ENCODE measurements around the gene RBCK1.

DNA sequence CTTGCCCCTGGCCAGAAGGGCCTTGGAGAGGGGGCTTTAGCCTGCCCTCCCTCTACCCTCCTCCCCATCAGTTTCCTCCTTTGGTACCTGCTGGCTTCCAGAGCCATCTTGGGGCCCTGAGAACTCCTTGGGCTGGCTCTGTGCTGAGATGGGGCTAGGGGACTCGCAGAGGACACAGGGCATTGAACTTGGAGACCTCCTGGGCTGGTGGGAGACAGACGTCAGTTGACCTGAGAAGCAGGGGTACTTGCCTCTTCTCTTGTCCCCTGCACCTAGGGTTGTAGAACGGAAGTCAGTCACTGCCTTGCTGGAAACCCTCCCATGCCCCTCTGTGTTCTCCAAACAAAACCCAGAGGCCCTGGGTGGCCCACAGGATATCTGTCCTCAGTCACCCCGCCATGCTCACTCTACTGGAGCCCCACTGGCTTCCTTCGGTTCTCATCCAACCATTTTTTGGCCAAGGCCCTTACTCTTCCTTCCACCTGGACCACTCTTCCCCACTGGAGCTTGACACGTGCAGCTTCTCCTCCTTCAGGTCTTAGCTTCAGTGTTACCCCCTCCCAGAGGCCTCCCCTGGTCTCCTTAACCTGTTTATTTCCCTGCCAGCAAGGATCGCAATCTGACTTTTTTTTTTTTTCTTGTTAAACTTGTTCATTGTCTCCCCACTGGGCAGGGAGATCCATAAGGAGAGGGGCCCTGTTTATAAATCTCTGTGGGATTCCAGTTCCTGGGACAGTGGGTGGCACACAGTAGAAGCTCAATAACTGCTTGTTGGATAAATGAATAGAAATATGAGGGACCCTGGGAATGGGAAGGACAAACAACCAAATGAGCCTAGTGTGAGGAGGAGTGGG lies 971 bp downstream of the RBCK1 start:
- TF ChIP-seq, protein P1, sequence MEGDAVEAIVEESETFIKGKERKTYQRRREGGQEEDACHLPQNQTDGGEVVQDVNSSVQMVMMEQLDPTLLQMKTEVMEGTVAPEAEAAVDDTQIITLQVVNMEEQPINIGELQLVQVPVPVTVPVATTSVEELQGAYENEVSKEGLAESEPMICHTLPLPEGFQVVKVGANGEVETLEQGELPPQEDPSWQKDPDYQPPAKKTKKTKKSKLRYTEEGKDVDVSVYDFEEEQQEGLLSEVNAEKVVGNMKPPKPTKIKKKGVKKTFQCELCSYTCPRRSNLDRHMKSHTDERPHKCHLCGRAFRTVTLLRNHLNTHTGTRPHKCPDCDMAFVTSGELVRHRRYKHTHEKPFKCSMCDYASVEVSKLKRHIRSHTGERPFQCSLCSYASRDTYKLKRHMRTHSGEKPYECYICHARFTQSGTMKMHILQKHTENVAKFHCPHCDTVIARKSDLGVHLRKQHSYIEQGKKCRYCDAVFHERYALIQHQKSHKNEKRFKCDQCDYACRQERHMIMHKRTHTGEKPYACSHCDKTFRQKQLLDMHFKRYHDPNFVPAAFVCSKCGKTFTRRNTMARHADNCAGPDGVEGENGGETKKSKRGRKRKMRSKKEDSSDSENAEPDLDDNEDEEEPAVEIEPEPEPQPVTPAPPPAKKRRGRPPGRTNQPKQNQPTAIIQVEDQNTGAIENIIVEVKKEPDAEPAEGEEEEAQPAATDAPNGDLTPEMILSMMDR (IDR thresholded peaks at IDR 0.05) = no peak
- no peak for TF ChIP-seq POLR2A (IDR thresholded peaks at IDR 0.05)

All from testis (tissue), 2 donors.